Endothelial cell of umbilical vein (primary cell): ENCODE measurements around the gene STIMATE. TPM values are rescaled to one million over a fixed set of nuclear protein-coding genes. Genes with fewer than 3 reads are reported as not detected.

Source experiments
- BruUV-seq: library from RNA; stranded (reverse); fragments of 400-500 nt; replicated peaks from 2 replicates; lab custom pipeline; 2021; lab: Mats Ljungman, UMichigan
- CTCF ChIA-PET: fragments of 300-600, 350-600 bp; sonication (Branson Sonifier 250); formaldehyde crosslinking; loops from one replicate; lab custom pipeline; 2021; ENCODE audit warnings: antibody characterized with exemption, inconsistent platforms; lab: Charles Lee
- POLR2A ChIA-PET: fragments of 300-600, 350-600 bp; sonication (Branson Sonifier 250); formaldehyde crosslinking; loops from one replicate; lab custom pipeline; 2021; ENCODE audit warnings: antibody characterized with exemption, inconsistent platforms; lab: Charles Lee
- DNase-seq: peaks from one replicate; pipeline ENCODE4 v3.0.0-alpha.2; 2011; ENCODE audit warnings: low read depth, low spot score
- FAIRE-seq: peaks from 2 replicates; lab custom pipeline; 2011; peaks lifted over from hg19 to GRCh38; lab: Jason Lieb, UNC
- H2AFZ ChIP-seq: 2 replicates; pipeline ENCODE4 v1.6.0; 2012; ENCODE audit warnings: low read depth, low read length, control low read depth, inconsistent platforms
- H3K27ac ChIP-seq: 2 replicates; pipeline ENCODE4 v1.5.1; 2011; ENCODE audit warnings: low read depth, mild to moderate bottlenecking, control low read depth, low read length, moderate library complexity; ENCODE audit not compliant: insufficient read depth
- H3K27me3 ChIP-seq, 2 experiments: 2 replicates each; pipeline versions ENCODE4 v1.6.0 to v1.6.1; 2011; ENCODE audit warnings: low read length in 2 of 2, mixed read lengths in 1 of 2; ENCODE audit not compliant: control insufficient read depth in 2 of 2, insufficient read depth in 2 of 2
- H3K36me3 ChIP-seq, 2 experiments: 2 replicates in 1 of 2; 3 replicates in 1 of 2; pipeline ENCODE4 v1.5.1; 2011; ENCODE audit warnings: low read length in 2 of 2, mild to moderate bottlenecking in 1 of 2, moderate library complexity in 1 of 2; ENCODE audit not compliant: control insufficient read depth in 2 of 2, insufficient read depth in 2 of 2; ENCODE audit errors: extremely low read depth in 1 of 2
- H3K4me1 ChIP-seq: 3 replicates; pipeline ENCODE4 v1.5.1; 2011; ENCODE audit warnings: mild to moderate bottlenecking, low read length; ENCODE audit not compliant: control insufficient read depth, insufficient read depth; ENCODE audit errors: extremely low read depth
- H3K4me2 ChIP-seq: 2 replicates; pipeline ENCODE4 v1.6.1; 2011; ENCODE audit warnings: low read length, control low read depth, mixed read lengths; ENCODE audit not compliant: insufficient read depth
- H3K4me3 ChIP-seq, 3 experiments: fragments of 200-600 bp in 1 of 3; sonication (generic), shearing (Covaris generic) in 1 of 3; replicated peaks in 1 of 3; 2 replicates each; pipeline ENCODE4 v1.5.1; 2011 to 2016; ENCODE audit warnings: control low read depth in 3 of 3, low read length in 3 of 3, mild to moderate bottlenecking in 2 of 3, inconsistent platforms in 1 of 3, low read depth in 1 of 3, moderate library complexity in 1 of 3; ENCODE audit not compliant: insufficient read depth in 1 of 3
- H3K79me2 ChIP-seq: 2 replicates; pipeline ENCODE4 v1.6.0; 2012; ENCODE audit warnings: low read length, inconsistent platforms; ENCODE audit not compliant: control insufficient read depth, insufficient read depth
- H3K9ac ChIP-seq: replicated peaks from 2 replicates; pipeline ENCODE3; 2011; ENCODE audit warnings: low read length, control low read depth; ENCODE audit not compliant: insufficient read depth; ENCODE audit errors: extremely low read depth
- H3K9me1 ChIP-seq: replicated peaks from 3 replicates; pipeline ENCODE4 v1.6.0; 2011; ENCODE audit warnings: mild to moderate bottlenecking, low read length; ENCODE audit not compliant: control insufficient read depth, insufficient read depth; ENCODE audit errors: extremely low read depth
- H3K9me3 ChIP-seq: replicated peaks from 2 replicates; pipeline ENCODE4 v1.5.1; 2012; ENCODE audit warnings: low read length, inconsistent platforms; ENCODE audit not compliant: control insufficient read depth, insufficient read depth
- H4K20me1 ChIP-seq: replicated peaks from 2 replicates; pipeline ENCODE3; 2011; ENCODE audit warnings: mild to moderate bottlenecking, low read length; ENCODE audit not compliant: control insufficient read depth, insufficient read depth; ENCODE audit errors: extremely low read depth
- GATA2 ChIP-seq: IDR thresholded peaks from 2 replicates; pipeline ENCODE4 v1.7.0; 2011; ENCODE audit warnings: low read depth, mild to moderate bottlenecking, moderate library complexity, mixed read lengths, low read length; ENCODE audit not compliant: insufficient read length, insufficient read depth
- MYC ChIP-seq: IDR thresholded peaks from one replicate; pipeline ENCODE4 v1.6.1; 2011; ENCODE audit warnings: mild to moderate bottlenecking, low read depth, low read length
- POLR2A ChIP-seq: IDR thresholded peaks from 2 replicates; pipeline ENCODE4 v1.6.1; 2012; ENCODE audit warnings: low read depth, mild to moderate bottlenecking, control low read depth, low read length
- POLR2AphosphoS5 ChIP-seq: IDR thresholded peaks from 2 replicates; pipeline ENCODE4 v1.6.1; 2012; ENCODE audit warnings: low read depth, mild to moderate bottlenecking, control low read depth, low read length, moderate library complexity; ENCODE audit not compliant: insufficient read depth
- dilution Hi-C: fragments of 300-500 bp; cut with MboI; formaldehyde crosslinking; loops from one replicate; pipeline ENCODE4 v1.15.0; 2019; ENCODE audit warnings: low sequenced_read_pairs; ENCODE audit not compliant: extremely low pct_ligation_motif_present
- intact Hi-C: fragments of 100-400 bp; cut with micrococcal nuclease; formaldehyde crosslinking; loops from one replicate; pipeline ENCODE4 v1.10.0; 2022
- polyA plus RNA-seq, 4 experiments: library from polyadenylated mRNA; depleted of rRNA in 3 of 4; stranded (reverse) in 3 of 4; unstranded in 1 of 4; fragments of >200 nt; gene quantifications; 2 replicates each; pipeline versions ENCODE4 v1.2.1 to v1.2.3, GENCODE V29; 2011 to 2012; ENCODE audit warnings: missing spikeins in 1 of 4
- total RNA-seq: library from RNA; stranded (reverse); gene quantifications from 2 replicates; pipeline ENCODE4 v1.2.3, GENCODE V29; 2021
- TF ChIP-seq, protein P1 (sequence below), 2 donors: IDR thresholded peaks; 1 replicate in 1 of 2; 2 replicates in 1 of 2; pipeline ENCODE4 v1.5.1; 2011; ENCODE audit warnings: low read length in 2 of 2, mild to moderate bottlenecking in 2 of 2, moderate library complexity in 2 of 2, control low read depth in 1 of 2, inconsistent platforms in 1 of 2, low read depth in 1 of 2; ENCODE audit not compliant: insufficient read depth in 1 of 2; ENCODE audit errors: extremely low read depth in 1 of 2

The STIMATE gene
- total and polyA plus RNA-seq, 2 donors (not counting 3 experiments of a cell fraction or from before 2014, with no cell fraction given): 18.2 to 24.0 TPM

DNA sequence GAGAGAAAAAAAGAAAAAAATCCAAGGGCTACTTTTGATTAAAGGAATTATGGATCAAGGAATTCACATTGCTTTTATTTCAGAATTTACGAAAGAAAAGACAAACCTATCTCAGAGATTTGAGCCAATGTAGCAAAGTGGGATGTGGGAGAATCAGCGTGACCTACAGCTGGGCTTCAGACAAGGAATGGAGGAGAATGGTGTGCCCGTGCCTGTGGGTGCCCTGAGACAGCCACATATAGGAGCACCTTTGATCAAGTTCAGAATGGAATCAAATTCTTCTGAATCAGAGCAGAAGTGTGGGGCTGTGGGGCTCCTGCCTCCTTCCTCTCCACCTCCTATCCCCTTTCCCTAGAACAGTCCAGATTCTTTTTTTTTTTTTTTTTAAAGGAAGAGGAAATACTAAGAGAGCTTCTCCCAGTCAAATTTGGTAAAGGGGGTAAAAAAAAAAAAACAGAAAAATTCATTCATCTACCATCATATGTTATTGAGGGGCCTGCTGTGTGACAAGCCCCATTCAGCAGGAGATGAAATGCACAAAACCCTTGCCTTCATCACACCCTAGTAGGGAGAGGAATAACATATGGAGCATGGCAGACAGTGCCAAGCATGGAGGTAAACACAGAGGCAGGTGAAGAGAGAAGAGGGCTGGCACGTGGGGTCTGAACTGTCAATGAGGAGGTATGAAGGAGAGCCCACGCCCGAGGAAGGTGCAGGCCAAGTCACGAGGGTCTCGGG, 37.5 kb downstream of the STIMATE start:
- dilution Hi-C loops: no loop called here
- CTCF ChIA-PET: interaction anchor here (1.7 kb wide), 2 partner anchors 9 to 14 kb away, joined by 7 to 9 read pairs; no protein-coding TSS in a partner anchor
- no peak for FAIRE-seq

GRCh38 chr3:52857864-52858263, 39.5 kb downstream of the STIMATE start:
- Histone ChIP-seq H3K27me3 (no peaks in the 10 kb centered on the region), H3K9ac (no peak overlapping the region), H3K9me3 (no peaks in the 10 kb centered on the region), H2AFZ (no peak overlapping the region), H3K79me2 (no peaks in the 10 kb centered on the region), H3K9me1 (no peaks in the 10 kb centered on the region), H3K36me3 (no peaks in the 10 kb centered on the region), H3K27ac (no peak overlapping the region), H4K20me1 (no peaks in the 10 kb centered on the region), H3K4me2 (no peak overlapping the region), H3K4me1 (no peaks in the 10 kb centered on the region), H3K4me3 (no peak overlapping the region)
- dilution Hi-C loops: no loop called here
- ChIA-PET POLR2A (no interaction called here), CTCF (no interaction called here)
- DNase-seq (no peak), FAIRE-seq (peak; percentile 8)
- intact Hi-C loops: no loop called here
- BruUV-seq: no TSS peak
- TF ChIP-seq GATA2 (no peak), MYC (no peak), POLR2A (no peak), POLR2AphosphoS5 (no peak)

More for the DNA sequence above, 37.5 kb downstream of the STIMATE start:
- H2AFZ ChIP-seq: no peak overlapping the region
- no peak overlapping the region for H3K9ac ChIP-seq
- no peaks in the 10 kb centered on the region for H3K27me3 ChIP-seq
- intact Hi-C loops: no loop called here
- H3K79me2 ChIP-seq: no peaks in the 10 kb centered on the region
- no peak for DNase-seq
- TF ChIP-seq, protein P1, sequence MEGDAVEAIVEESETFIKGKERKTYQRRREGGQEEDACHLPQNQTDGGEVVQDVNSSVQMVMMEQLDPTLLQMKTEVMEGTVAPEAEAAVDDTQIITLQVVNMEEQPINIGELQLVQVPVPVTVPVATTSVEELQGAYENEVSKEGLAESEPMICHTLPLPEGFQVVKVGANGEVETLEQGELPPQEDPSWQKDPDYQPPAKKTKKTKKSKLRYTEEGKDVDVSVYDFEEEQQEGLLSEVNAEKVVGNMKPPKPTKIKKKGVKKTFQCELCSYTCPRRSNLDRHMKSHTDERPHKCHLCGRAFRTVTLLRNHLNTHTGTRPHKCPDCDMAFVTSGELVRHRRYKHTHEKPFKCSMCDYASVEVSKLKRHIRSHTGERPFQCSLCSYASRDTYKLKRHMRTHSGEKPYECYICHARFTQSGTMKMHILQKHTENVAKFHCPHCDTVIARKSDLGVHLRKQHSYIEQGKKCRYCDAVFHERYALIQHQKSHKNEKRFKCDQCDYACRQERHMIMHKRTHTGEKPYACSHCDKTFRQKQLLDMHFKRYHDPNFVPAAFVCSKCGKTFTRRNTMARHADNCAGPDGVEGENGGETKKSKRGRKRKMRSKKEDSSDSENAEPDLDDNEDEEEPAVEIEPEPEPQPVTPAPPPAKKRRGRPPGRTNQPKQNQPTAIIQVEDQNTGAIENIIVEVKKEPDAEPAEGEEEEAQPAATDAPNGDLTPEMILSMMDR (IDR thresholded peaks at IDR 0.05; ENCODE audit: extremely low read depth in 1 of 2, insufficient read depth in 1 of 2, low read depth in 1 of 2, low read length in 2 of 2): no peak
- TF ChIP-seq POLR2A: no peak
- no peak for TF ChIP-seq POLR2AphosphoS5
- TF ChIP-seq GATA2: no peak
- H3K9me3 ChIP-seq: no peaks in the 10 kb centered on the region
- H4K20me1 ChIP-seq: no peaks in the 10 kb centered on the region
- POLR2A ChIA-PET: no interaction called here
- H3K4me2 ChIP-seq: no peak overlapping the region
- no peaks in the 10 kb centered on the region for H3K9me1 ChIP-seq
- H3K4me1 ChIP-seq: no peaks in the 10 kb centered on the region
- H3K36me3 ChIP-seq: no peaks in the 10 kb centered on the region
- H3K27ac ChIP-seq: no peak overlapping the region
- H3K4me3 ChIP-seq: no peak overlapping the region
- no TSS peak for BruUV-seq
